HepG2 (cell line): ENCODE measurements around the gene PYGL. TPM values are rescaled to one million over a fixed set of nuclear protein-coding genes. Genes with fewer than 3 reads are reported as not detected.

Source experiments
- ATM ChIP-seq: fragments of 450-650 bp; IDR thresholded peaks from 2 replicates; pipeline ENCODE4 v1.7.1; 2017; ENCODE audit warnings: mild to moderate bottlenecking, borderline replicate concordance
- CBX1 ChIP-seq: IDR thresholded peaks from one replicate; pipeline ENCODE4 v1.6.1; 2016; ENCODE audit warnings: antibody characterized with exemption, low read depth
- CCAR2 ChIP-seq: fragments of 200-400 bp; formaldehyde crosslinking; optimal IDR thresholded peaks from 2 replicates; pipeline ENCODE3; 2018; ENCODE audit warnings: low read depth, mild to moderate bottlenecking, low read length, moderate library complexity
- CHD2 ChIP-seq: IDR thresholded peaks from 2 replicates; pipeline ENCODE4 v1.6.1; 2011; ENCODE audit warnings: low read depth, low read length, improper control_type of control experiment
- ELF1 ChIP-seq: sonication (generic); formaldehyde crosslinking; IDR thresholded peaks from 2 replicates; pipeline ENCODE4 v1.4.0; 2020; ENCODE audit warnings: missing genetic modification reagents
- FOXA1 ChIP-seq, 2 experiments: fragments of 450-650 bp in 1 of 2; sonication (generic) in 1 of 2; formaldehyde crosslinking in 1 of 2; IDR thresholded peaks; 2 replicates each; pipeline versions ENCODE4 v1.4.0 to v1.6.1; 2016 to 2020; ENCODE audit warnings: missing genetic modification reagents in 1 of 2
- GZF1 ChIP-seq: sonication (generic); formaldehyde crosslinking; IDR thresholded peaks from 2 replicates; pipeline ENCODE4 v1.5.1; 2020; ENCODE audit warnings: mild to moderate bottlenecking, missing genetic modification reagents
- HCFC1 ChIP-seq: fragments of 150-350 bp; IDR thresholded peaks from 2 replicates; pipeline ENCODE4 v1.6.1; 2014; ENCODE audit warnings: low read depth, low read length
- HES4 ChIP-seq: sonication (generic); formaldehyde crosslinking; IDR thresholded peaks from 2 replicates; pipeline ENCODE4 v1.9.0; 2021; ENCODE audit warnings: mild to moderate bottlenecking, missing genetic modification reagents, borderline replicate concordance
- HNRNPK ChIP-seq: fragments of 200-400 bp; formaldehyde crosslinking; IDR thresholded peaks from 2 replicates; pipeline ENCODE4 v1.6.1; 2018; ENCODE audit warnings: low read length, low read depth, moderate library complexity, mild to moderate bottlenecking; ENCODE audit not compliant: poor library complexity, severe bottlenecking
- JDP2 ChIP-seq: sonication (generic); formaldehyde crosslinking; IDR thresholded peaks from 2 replicates; pipeline ENCODE4 v1.8.1; 2022; ENCODE audit warnings: missing genetic modification reagents, borderline replicate concordance
- KLF15 ChIP-seq: sonication (generic); formaldehyde crosslinking; IDR thresholded peaks from 2 replicates; pipeline ENCODE4 v1.8.1; 2023; ENCODE audit warnings: borderline replicate concordance, mild to moderate bottlenecking, inconsistent platforms, missing genetic modification reagents, mixed read lengths
- STAT6 ChIP-seq: sonication (generic); formaldehyde crosslinking; IDR thresholded peaks from 2 replicates; pipeline ENCODE4 v1.4.0; 2020; ENCODE audit warnings: missing genetic modification reagents, mild to moderate bottlenecking, borderline replicate concordance
- TRIM22 ChIP-seq: fragments of 450-650 bp; IDR thresholded peaks from 2 replicates; pipeline ENCODE4 v1.6.1; 2017
- ZFY ChIP-seq: sonication (generic); formaldehyde crosslinking; IDR thresholded peaks from 2 replicates; pipeline ENCODE4 v1.4.0; 2020; ENCODE audit warnings: missing genetic modification reagents
- ZNF276 ChIP-seq: sonication (generic); formaldehyde crosslinking; IDR thresholded peaks from 2 replicates; pipeline ENCODE4 v1.4.0; 2020; ENCODE audit warnings: mild to moderate bottlenecking, low read depth, missing genetic modification reagents
- ZNF367 ChIP-seq: sonication (generic); formaldehyde crosslinking; IDR thresholded peaks from 2 replicates; pipeline ENCODE4 v1.4.0; 2020; ENCODE audit warnings: missing genetic modification reagents, borderline replicate concordance
- ZNF503 ChIP-seq: sonication (generic); formaldehyde crosslinking; IDR thresholded peaks from 2 replicates; pipeline ENCODE4 v1.4.0; 2020; ENCODE audit warnings: missing genetic modification reagents
- ZNF589 ChIP-seq: sonication (generic); formaldehyde crosslinking; conservative IDR thresholded peaks from 2 replicates; pipeline ENCODE4 v1.8.0; 2022; ENCODE audit warnings: mild to moderate bottlenecking, moderate library complexity, missing genetic modification reagents
- ZNF678 ChIP-seq: sonication (generic); formaldehyde crosslinking; IDR thresholded peaks from 2 replicates; pipeline ENCODE4 v1.4.0; 2020; ENCODE audit warnings: mild to moderate bottlenecking, missing genetic modification reagents
- polyA plus RNA-seq, 8 experiments: library from polyadenylated mRNA; depleted of rRNA in 3 of 8; stranded (reverse) in 7 of 8; unstranded in 1 of 8; fragments of >200 nt; fragmentation: Illumina TruSeq in 4 of 8; extraction: Trizol in 4 of 8; gene quantifications; 2 replicates each; pipeline versions ENCODE4 v1.2.1 to v1.2.3, GENCODE V29; 2011 to 2016; ENCODE audit warnings: low read depth in 4 of 8, missing spikeins in 1 of 8, mixed read lengths in 1 of 8; ENCODE audit not compliant: insufficient read depth in 1 of 8
- total RNA-seq, 5 experiments: library from RNA; depleted of rRNA; stranded (reverse); fragments of >200 nt; fragmentation: Illumina TruSeq; extraction: Trizol; gene quantifications; 2 replicates each; pipeline ENCODE4 v1.2.3, GENCODE V29; 2016; ENCODE audit warnings: low read depth in 1 of 5

Gene PYGL
- total and polyA plus RNA-seq, 2 of the 13 experiments (the other 11 are each of a cell fraction or from before 2014, with no cell fraction given), result 98.4 to 110 TPM

GRCh38 chr14:50943943-50944646 lies at the start of gene PYGL (continued):
- no peak; the same call in 1 of the 2 replicates for TF ChIP-seq ZNF503
- TF ChIP-seq HES4, result no peak
- no peak for TF ChIP-seq ELF1
- no peak for TF ChIP-seq JDP2
- TF ChIP-seq HCFC1, result no peak
- no peak for TF ChIP-seq ATM
- TF ChIP-seq ZNF678, result no peak
- TF ChIP-seq GZF1 (CRISPR knock-in tag), result no peak
- peak; percentile 40 for TF ChIP-seq HNRNPK
- no peak for TF ChIP-seq ZNF367 (CRISPR knock-in tag)
- no peak for TF ChIP-seq STAT6
- TF ChIP-seq CBX1, result no peak
- no peak for TF ChIP-seq FOXA1 (IDR thresholded peaks at IDR 0.05)
- 0 out of 2 replicates have a peak, but pooled peaks have one; percentile 3 for TF ChIP-seq FOXA1 (CRISPR knock-in tag; IDR thresholded peaks at IDR 0.05)
- no peak; the same call in 1 of the 2 replicates for TF ChIP-seq ZNF589 (CRISPR knock-in tag)
- TF ChIP-seq ZNF276 (CRISPR knock-in tag), result no peak; the same call in 1 of the 2 replicates
- TF ChIP-seq TRIM22, result no peak
- no peak for TF ChIP-seq CHD2
- no peak; the same call in 1 of the 2 replicates for TF ChIP-seq KLF15
- peak; percentile 59 for TF ChIP-seq ZFY (CRISPR knock-in tag)
- TF ChIP-seq CCAR2, result no peak
